ENCODE results near the gene TNFRSF17. TPM values are rescaled to one million over a fixed set of nuclear protein-coding genes. Genes with fewer than 3 reads are reported as not detected.

The TNFRSF17 gene
- total and polyA plus RNA-seq, 2 of the 13 experiments (the other 11 are each of a cell fraction or from before 2014, with no cell fraction given), result not detected

GRCh38 chr16:11915644-11916523, 49.1 kb upstream of the TNFRSF17 start, which contains the start of gene GSPT1 (continued):
- TF ChIP-seq PRDM4 (CRISPR knock-in tag; IDR thresholded peaks at IDR 0.05; ENCODE audit: borderline replicate concordance) (no peak), ZBTB49 (CRISPR knock-in tag; IDR thresholded peaks at IDR 0.05; ENCODE audit: borderline replicate concordance) (peak; percentile 58), RXRA (CRISPR knock-in tag; IDR thresholded peaks at IDR 0.05) (peak; percentile 97), ARHGAP35 (CRISPR knock-in tag; IDR thresholded peaks at IDR 0.05; ENCODE audit: borderline replicate concordance) (no peak; the same call in none of the 2 replicates), ZNF138 (CRISPR knock-in tag; IDR thresholded peaks at IDR 0.05; ENCODE audit: low read depth) (peak; percentile 90), TOPORS (CRISPR knock-in tag; IDR thresholded peaks at IDR 0.05) (peak; percentile 75), HDAC6 (IDR thresholded peaks at IDR 0.05; ENCODE audit: low read depth, low read length) (no peak; the same call in 1 of the 2 replicates), TARDBP (CRISPR knock-in tag; IDR thresholded peaks at IDR 0.05) (peak; percentile 98), REST (IDR thresholded peaks at IDR 0.05; ENCODE audit: borderline replicate concordance in 1 of 2, low read depth in 1 of 2, low read length in 2 of 2) (peak in 1 of 2 experiments; percentile 30; a peak in 1 of 4 replicates), FOXK1 (CRISPR knock-in tag; IDR thresholded peaks at IDR 0.05; ENCODE audit: borderline replicate concordance, low read depth) (peak; percentile 98), MLX (CRISPR knock-in tag; IDR thresholded peaks at IDR 0.05) (peak; percentile 68; the same call in 1 of the 2 replicates), ZNF572 (CRISPR knock-in tag; IDR thresholded peaks at IDR 0.05) (peak; percentile 100), STAT5B (CRISPR knock-in tag; IDR thresholded peaks at IDR 0.05) (no peak), ZNF790 (CRISPR knock-in tag; IDR thresholded peaks at IDR 0.05; ENCODE audit: borderline replicate concordance) (0 out of 2 replicates have a peak, but pooled peaks have one; percentile 76)

All from HepG2 (cell line).